RWPE1 (cell line): ENCODE data around the gene CTIF.
A peak's percentile ranks its signal among the peaks of the same experiment; 100 is the strongest.
"Not testable (repeated sequence)": the region's sequence is repeated elsewhere in the genome, so short reads cannot be mapped to it uniquely, and the experiment has no call there.

Experiments used
- CTCF ChIA-PET: fragments of 350-600 bp; sonication (Branson Sonifier 250); formaldehyde crosslinking; extraction: SDS; loops from one replicate; lab custom pipeline; 2021; lab: Yijun Ruan, JAX
- POLR2A ChIA-PET: fragments of 400-600 bp; formaldehyde crosslinking; extraction: SDS; loops from one replicate; lab custom pipeline; 2020; ENCODE audit warnings: antibody characterized with exemption; ENCODE audit not compliant: low non-redundant PET; lab: Yijun Ruan, JAX
- DNase-seq: peaks from one replicate; pipeline ENCODE4 v3.0.0; 2012; ENCODE audit warnings: low spot score
- H3K27ac ChIP-seq: fragments of 450-650 bp; 2 replicates; pipeline ENCODE4 v1.5.1; 2017
- CTCF ChIP-seq: fragments of 450-650 bp; conservative IDR thresholded peaks from 2 replicates; pipeline ENCODE4 v1.5.1; 2017; ENCODE audit warnings: low read depth, mild to moderate bottlenecking

CTIF gene

GRCh38 chr18:48811401-48811800, 272.6 kb downstream of the CTIF start:
- no peak overlapping the region for H3K27ac ChIP-seq
- POLR2A ChIA-PET: no interaction called here

GRCh38 chr18:48811977-48812451, 273.2 kb downstream of the CTIF start:
- CTCF ChIA-PET, DNase-seq, H3K27ac ChIP-seq, POLR2A ChIA-PET: not testable (repeated sequence)

More at GRCh38 chr18:48811401-48811800, 272.6 kb downstream of the CTIF start:
- no peak for TF ChIP-seq CTCF
- no peak for DNase-seq
- CTCF ChIA-PET: no interaction called here

- POLR2A ChIA-PET: no interaction called here
Measured at GRCh38 chr18:48813321-48813720, 274.5 kb downstream of the CTIF start.

GRCh38 chr18:48813833-48814489, 275.1 kb downstream of the CTIF start:
- ChIA-PET CTCF (no interaction called here), POLR2A (no interaction called here)
- no peak for DNase-seq
- TF ChIP-seq CTCF: no peak
- peak overlapping the region; percentile 71 for H3K27ac ChIP-seq

More at GRCh38 chr18:48813321-48813720, 274.5 kb downstream of the CTIF start:
- TF ChIP-seq CTCF: no peak
- H3K27ac ChIP-seq: peak overlapping the region; percentile 71
- DNase-seq: no peak
- CTCF ChIA-PET: no interaction called here

- TF ChIP-seq CTCF: no peak
- peak overlapping the region; percentile 71 for H3K27ac ChIP-seq
- no peak for DNase-seq
- CTCF ChIA-PET: no interaction called here
- POLR2A ChIA-PET: no interaction called here
Measured at GRCh38 chr18:48814490-48815178, 275.8 kb downstream of the CTIF start.

- TF ChIP-seq CTCF: no peak
- no peak overlapping the region for H3K27ac ChIP-seq
- POLR2A ChIA-PET: no interaction called here
- DNase-seq: no peak
- CTCF ChIA-PET: no interaction called here
Measured at GRCh38 chr18:48815179-48815515, 276.3 kb downstream of the CTIF start.
